Pancreas (tissue), 10 donors: ENCODE measurements around the gene TP53. TPM values are rescaled to one million over a fixed set of nuclear protein-coding genes. Genes with fewer than 3 reads are reported as not detected.

Experiments
- ATAC-seq, 4 donors: fragments of 200-7000 bp; cut with Tn5 transposase; one replicate each; pipeline versions ENCODE4 v1.8.0 to v1.9.1; 2020; ENCODE audit warnings: mild to moderate bottlenecking in 4 of 4, moderate library complexity in 4 of 4
- DNase-seq, 6 donors: peaks; one replicate each; pipeline ENCODE4 v3.0.0-alpha.2; 2020
- FAIRE-seq: peaks from 2 replicates; lab custom pipeline; 2012; peaks lifted over from hg19 to GRCh38; lab: Jason Lieb, UNC
- H3K27ac ChIP-seq, 4 donors: fragments of 200-600 bp; sonication (generic); 1 replicate in 3 of 4; 2 replicates in 1 of 4; pipeline versions ENCODE4 v1.5.0 to v1.8.0; 2020
- H3K27me3 ChIP-seq, 4 donors: fragments of 200-600 bp; one replicate each; pipeline ENCODE4 v1.8.0; 2021
- H3K36me3 ChIP-seq, 3 donors: fragments of 200-600 bp; sonication (generic) in 1 of 3; one replicate each; pipeline versions ENCODE4 v1.5.0 to v1.8.0; 2020 to 2021
- H3K4me1 ChIP-seq, 3 donors: fragments of 200-600 bp; one replicate each; pipeline ENCODE4 v1.8.0; 2021
- H3K4me3 ChIP-seq, 4 donors: fragments of 200-600 bp; sonication (generic) in 2 of 4; one replicate each; pipeline versions ENCODE4 v1.5.0 to v1.8.0; 2020 to 2021
- H3K9me3 ChIP-seq, 4 donors: fragments of 200-600 bp; one replicate each; pipeline ENCODE4 v1.8.0; 2021
- CTCF ChIP-seq, 4 donors: fragments of 200-600 bp; sonication (generic) in 3 of 4; IDR thresholded peaks; one replicate each; pipeline versions ENCODE4 v1.5.0 to v1.8.0; 2021; ENCODE audit warnings: antibody characterized with exemption in 4 of 4
- WGBS, 2 donors: extraction: QIAGEN DNeasy Blood & Tissue Kit; methylation state at CpG; one replicate each; pipeline ENCODE4 v1.1.7; 2013; 5-methylcytosine and 5-hydroxymethylcytosine counted together
- intact Hi-C, 3 donors: fragments of 100-400 bp; cut with DNase I; formaldehyde crosslinking; loops; one replicate each; pipeline versions ENCODE4 v1.11.1 to v1.14.2; 2022
- polyA plus RNA-seq, 2 donors: library from polyadenylated mRNA; stranded (reverse); fragments of 200-250 nt; gene quantifications; one replicate each; pipeline ENCODE4 v1.2.3, GENCODE V29; 2013
- total RNA-seq, 6 donors: library from RNA; stranded (reverse); fragmentation: NEBNext Ultra II Directional in 4 of 6; extraction: Animal tissue kit (Norgen Biotek cat#: 25700) in 4 of 6; gene quantifications; one replicate each; pipeline versions ENCODE4 v1.2.1 to v1.2.4, GENCODE V29; 2021 to 2023
- donor health status: healthy with polysubstance abuse.
- donor health status: DM: no; HTN: no; CAD: no; lungs with moderate emphysema.
- donor health status: DM: no; HTN: no; CAD: no.
- donor health status: control.
- donor health status: control.
- donor health status: Bipolar disorder and iron deficiency.
- donor health status: DM: yes; HTN: yes; CAD: no.
- donor health status: DM: no; HTN: no; CAD: no.
- donor health status: DM: no; HTN: no; CAD: no.
- donor health status: DM: yes; HTN: yes; CAD: no.

The TP53 gene
- total RNA-seq (10 to 100 TPM; 14.6 to 35.9 (median 28.5) TPM), polyA plus RNA-seq (10 to 100 TPM in 1 of 2 donors, 1 to 10 TPM in 1; 8.3 to 10.8 TPM)

DNA sequence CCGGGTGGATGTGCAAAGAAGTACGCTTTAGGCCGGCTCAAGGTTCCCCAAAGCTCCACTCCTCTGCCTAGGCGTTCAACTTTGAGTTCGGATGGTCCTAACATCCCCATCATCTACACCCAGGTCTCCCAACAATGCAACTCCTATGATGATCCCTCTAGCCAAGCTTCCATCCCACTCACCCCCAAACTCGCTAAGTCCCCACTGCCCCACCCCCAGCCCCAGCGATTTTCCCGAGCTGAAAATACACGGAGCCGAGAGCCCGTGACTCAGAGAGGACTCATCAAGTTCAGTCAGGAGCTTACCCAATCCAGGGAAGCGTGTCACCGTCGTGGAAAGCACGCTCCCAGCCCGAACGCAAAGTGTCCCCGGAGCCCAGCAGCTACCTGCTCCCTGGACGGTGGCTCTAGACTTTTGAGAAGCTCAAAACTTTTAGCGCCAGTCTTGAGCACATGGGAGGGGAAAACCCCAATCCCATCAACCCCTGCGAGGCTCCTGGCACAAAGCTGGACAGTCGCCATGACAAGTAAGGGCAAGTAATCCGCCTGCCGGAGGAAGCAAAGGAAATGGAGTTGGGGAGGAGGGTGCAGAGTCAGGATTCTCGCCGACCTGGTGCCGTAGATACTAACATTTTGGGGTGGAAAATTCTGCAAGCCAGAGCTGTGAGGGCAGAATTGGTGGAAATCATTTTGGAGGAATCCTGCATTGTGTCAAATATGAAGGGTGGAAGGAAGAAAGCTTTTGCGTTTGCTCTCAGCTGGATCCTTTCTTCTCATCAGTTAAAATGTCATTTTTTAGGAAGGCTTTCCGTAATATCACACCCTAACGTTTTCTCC lies at the start of gene TP53:
Gene TP53, minus strand, starts transcription at position 419 of the 836 bp plus-strand sequence. CDS start 10,896 bp downstream, outside the sequence.
- intact Hi-C loops, result no loop called here
- H3K36me3 ChIP-seq, result no peaks in the 10 kb centered on the region
- ATAC-seq (peak; percentile 72 to 85 (median 76)), FAIRE-seq (peak; percentile 39), DNase-seq (peak; percentile 79 to 93 (median 90))
- TF ChIP-seq CTCF (IDR thresholded peaks at IDR 0.05), result no peak
- H3K4me1 ChIP-seq, result peaks cover 3 to 25% (median 19%) of the 10 kb centered on the region in 3 donors
- H3K27me3 ChIP-seq, result no peaks in the 10 kb centered on the region
- peak within 1 kb of the TSS; percentile 93 to 98 (median 97) for H3K27ac ChIP-seq
- WGBS, 2 donors, result 0% methylated on average over 30 of the region's 30 CpGs
- peak within 1 kb of the TSS; percentile 45 to 91 (median 64) for H3K4me3 ChIP-seq
- H3K9me3 ChIP-seq, result no peaks in the 10 kb centered on the region

- Histone ChIP-seq H3K27ac (no peak overlapping the region), H3K4me1 (no peaks in the 10 kb centered on the region), H3K36me3 (no peaks in the 10 kb centered on the region), H3K9me3 (no peaks in the 10 kb centered on the region), H3K4me3 (no peak overlapping the region), H3K27me3 (no peaks in the 10 kb centered on the region)
- WGBS, 2 donors, result 68 to 69% methylated on average over 14 of the region's 14 CpGs
- peak in 1 of 6 donors; percentile 11 for DNase-seq
- no peak for TF ChIP-seq CTCF (IDR thresholded peaks at IDR 0.05)
- no peak for ATAC-seq
- intact Hi-C loops, result loop anchor here in 1 of 3 donors (10.0 kb wide), 1 partner anchor 72 kb away; no protein-coding TSS in a partner anchor
- no peak for FAIRE-seq
Measured at GRCh38 chr17:7732981-7733539, 45.8 kb upstream of the TP53 start.

DNA sequence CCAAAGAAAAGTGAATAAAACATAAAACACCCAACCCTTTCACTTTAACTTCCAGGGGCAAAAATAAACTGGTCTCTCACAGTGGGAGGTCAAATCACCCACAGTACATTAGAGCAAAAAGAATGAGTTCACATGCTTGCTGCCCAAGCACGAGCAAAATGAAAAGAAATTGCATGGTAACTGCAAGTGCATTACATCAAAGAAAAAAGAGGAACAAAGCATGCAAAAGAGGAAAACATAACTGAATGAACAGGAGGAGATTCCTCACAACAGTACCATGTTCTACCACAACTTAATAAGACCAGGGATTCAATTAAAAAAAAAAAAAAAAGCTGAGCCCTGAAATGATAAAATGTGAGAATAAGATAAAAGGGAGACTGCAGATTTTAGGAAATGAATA lies 42.5 kb upstream of the TP53 start:
- intact Hi-C loops, result loop anchor here in 1 of 3 donors (10.0 kb wide), 1 partner anchor 75 kb away; no protein-coding TSS in a partner anchor
- 63 to 84% methylated on average over 1 of the region's 1 CpG for WGBS, 2 donors
- ATAC-seq (no peak), FAIRE-seq (no peak), DNase-seq (no peak)
- Histone ChIP-seq H3K27ac (no peak overlapping the region), H3K27me3 (no peaks in the 10 kb centered on the region), H3K4me1 (no peaks in the 10 kb centered on the region), H3K9me3 (no peaks in the 10 kb centered on the region), H3K4me3 (no peak overlapping the region), H3K36me3 (no peaks in the 10 kb centered on the region)
- TF ChIP-seq CTCF (IDR thresholded peaks at IDR 0.05), result no peak

DNA sequence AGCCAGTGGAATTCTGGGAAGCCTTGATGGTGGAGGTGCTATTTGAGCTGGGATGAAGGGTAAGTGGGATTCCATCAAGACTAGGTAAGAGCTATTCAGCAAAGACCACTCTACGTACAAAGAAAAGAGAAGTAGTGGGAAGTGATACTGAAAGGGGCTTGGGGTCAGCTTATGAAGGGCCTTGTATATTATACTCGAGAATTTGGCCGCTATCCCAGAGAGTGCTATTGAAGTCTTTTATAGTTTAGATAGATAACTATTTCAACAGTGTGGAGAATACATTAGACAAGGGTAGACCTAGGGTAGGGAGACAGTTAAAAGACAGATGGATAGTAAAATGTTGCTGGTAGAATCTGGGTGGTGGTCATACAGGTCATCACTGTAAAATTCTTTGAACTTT lies 40.6 kb upstream of the TP53 start:
- ATAC-seq (no peak), DNase-seq (no peak), FAIRE-seq (no peak)
- no peaks in the 10 kb centered on the region for H3K36me3 ChIP-seq
- no peaks in the 10 kb centered on the region for H3K27me3 ChIP-seq
- H3K4me3 ChIP-seq, result no peak overlapping the region
- WGBS, 2 donors, result 72 to 73% methylated on average over 3 of the region's 3 CpGs
- no peaks in the 10 kb centered on the region for H3K9me3 ChIP-seq
- intact Hi-C loops, result no loop called here
- H3K27ac ChIP-seq, result no peak overlapping the region
- TF ChIP-seq CTCF (IDR thresholded peaks at IDR 0.05), result no peak
- no peaks in the 10 kb centered on the region for H3K4me1 ChIP-seq
